GM19324 (cell line): Measurements from ENCODE around the gene HOXD10.

ENCODE experiments used
- ATAC-seq: cut with Tn5 transposase; IDR thresholded peaks from one replicate; pipeline ENCODE4 v1.9.1; 2021; ENCODE audit warnings: mild to moderate bottlenecking, moderate library complexity; ENCODE audit not compliant: unreplicated experiment, low FRiP score

The HOXD10 gene

GRCh38 chr2:176130957-176131847, 14.6 kb downstream of the HOXD10 start:
- ATAC-seq = no peak

DNA sequence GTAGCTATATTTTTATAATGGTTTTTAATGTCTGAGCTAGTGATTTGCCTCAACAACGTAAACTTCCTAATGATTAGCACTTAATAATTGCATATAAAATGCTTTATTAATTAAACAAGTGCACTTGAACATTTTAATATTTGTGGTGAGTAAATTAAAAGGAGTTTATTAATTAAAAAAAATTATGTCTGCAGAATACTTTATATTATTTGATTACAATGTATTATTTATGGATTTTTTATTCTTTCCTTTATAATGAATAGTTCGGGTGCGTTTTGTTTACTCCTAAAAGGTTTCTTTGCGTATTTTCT, 15.2 kb downstream of the HOXD10 start:
- no peak for ATAC-seq

DNA sequence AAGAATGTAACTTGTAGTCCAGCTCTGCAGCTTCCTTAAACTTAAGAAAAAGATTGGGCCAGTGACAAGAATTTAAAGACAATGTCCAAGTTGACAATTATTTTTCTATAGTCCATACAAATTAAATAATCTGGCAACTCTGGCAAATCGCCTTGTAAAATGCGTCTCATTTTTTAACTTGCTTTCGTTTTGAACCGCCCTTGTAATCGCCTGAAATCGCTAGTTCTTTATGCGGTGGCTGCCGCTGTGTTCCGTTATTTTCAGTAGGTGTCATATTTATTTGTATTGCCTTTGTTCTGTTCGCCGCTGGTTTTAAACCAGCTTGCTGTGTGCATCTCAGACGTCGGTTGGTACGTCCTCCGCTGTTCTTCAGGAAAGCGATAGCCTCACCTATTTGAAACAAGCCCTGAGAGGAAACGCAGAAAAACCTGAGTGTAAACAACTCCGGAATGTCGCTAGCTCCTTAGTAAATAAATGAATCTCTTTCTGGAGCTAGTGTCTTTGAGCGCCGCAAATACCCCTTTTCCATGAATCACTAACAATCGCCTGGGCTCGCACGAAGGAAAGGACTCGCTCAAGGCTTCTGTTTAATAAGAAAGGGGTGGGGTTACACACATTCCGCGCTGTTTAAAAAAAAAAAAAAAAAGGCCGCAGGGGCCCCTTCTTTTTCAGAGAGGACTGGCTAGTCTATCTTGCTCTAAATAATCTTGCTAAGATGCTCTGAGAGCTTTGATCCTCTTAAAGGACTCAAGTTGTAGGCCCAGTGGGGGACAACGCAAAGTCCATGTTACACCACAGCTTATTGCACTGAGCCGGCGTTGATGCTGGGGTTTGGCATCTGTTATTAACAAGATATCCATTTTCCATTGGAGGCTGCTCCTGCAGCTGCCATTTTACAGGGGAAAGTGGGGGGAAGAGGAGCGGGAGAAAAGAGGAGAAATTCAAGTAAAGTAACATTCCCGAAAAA, 15.9 kb downstream of the HOXD10 start:
- ATAC-seq = no peak

DNA sequence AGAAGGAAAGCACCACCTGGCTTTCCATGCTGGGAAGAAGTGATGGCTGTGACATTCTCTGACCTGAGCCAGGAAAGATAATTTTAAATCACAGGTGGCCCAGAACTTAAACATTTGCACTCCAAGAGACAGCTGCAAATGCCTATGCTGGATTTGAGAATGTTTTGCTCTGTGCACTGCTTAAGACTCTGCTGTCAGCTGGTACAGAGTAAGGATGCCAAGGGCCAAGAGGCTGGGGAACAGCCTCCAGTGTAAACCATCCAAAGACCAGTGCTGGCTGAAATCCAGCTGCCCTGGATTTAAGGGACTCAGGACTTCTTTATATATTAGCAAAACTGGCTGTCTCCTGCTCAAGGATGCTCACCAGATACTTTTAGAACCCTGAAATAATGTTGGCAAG, 16.8 kb downstream of the HOXD10 start:
- ATAC-seq = no peak

DNA sequence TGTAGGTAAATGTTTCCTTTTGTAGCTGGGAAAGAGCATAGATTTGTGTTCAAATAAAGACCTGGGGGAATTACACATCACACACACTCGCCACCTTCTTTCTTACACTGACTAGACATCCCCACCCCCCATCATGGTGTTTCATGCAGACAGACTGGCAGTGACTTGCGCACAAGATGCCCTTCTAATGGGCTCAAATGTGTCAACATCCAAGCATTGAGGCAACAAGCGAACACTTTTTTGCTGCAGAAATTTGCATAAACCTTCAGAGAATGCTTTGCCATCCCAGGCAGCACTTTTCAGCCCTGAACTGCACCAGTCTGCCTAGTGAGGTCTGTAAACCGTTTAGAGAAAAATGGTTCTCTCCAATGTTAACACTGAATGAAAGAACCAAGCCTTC, 17.5 kb downstream of the HOXD10 start:
- no peak for ATAC-seq

GRCh38 chr2:176135035-176135440, 18.5 kb downstream of the HOXD10 start:
- no peak for ATAC-seq

DNA sequence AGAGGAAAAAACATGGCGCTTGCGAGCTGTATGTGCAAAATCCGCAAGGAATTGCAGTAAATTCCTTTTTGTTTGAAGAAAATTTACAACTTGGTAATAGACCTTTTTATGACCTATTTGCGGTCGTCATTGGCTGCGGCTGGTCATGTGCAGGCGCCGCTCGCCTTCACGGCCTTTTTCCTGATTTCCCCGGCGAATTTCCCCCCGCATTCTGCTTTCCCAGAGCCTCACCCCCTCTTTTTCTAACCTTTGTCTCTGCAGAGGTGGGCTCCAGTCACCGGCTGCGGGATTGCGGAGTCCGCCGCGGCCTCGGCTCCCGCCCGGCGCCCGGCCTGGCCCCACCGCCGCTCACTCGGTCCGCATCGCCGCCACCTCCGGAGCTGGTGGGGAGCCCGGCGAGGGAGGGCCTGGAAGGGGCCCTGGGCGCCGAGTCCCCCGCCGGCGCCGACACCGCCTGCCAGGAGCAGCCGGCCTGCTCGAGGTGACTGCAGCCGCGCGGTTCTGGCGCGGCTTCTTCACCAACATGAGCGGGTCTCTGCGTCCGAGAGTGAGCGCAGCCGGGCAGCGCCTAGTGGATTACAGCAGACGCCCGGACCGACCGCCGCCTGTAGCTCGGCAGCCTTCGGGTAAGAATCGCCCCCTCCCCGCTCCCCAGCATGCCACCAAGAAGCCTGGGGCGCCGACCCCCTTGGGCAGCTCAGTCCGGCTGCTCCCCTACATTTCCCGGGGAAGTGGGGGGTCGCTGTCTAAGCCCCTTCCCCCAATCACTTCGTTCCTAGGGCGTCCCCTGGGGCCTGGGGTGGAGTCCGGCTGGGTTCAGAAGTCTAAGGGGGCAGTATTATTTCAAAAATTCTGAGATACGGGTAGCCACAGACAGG, 20.0 kb downstream of the HOXD10 start:
- ATAC-seq = no peak

DNA sequence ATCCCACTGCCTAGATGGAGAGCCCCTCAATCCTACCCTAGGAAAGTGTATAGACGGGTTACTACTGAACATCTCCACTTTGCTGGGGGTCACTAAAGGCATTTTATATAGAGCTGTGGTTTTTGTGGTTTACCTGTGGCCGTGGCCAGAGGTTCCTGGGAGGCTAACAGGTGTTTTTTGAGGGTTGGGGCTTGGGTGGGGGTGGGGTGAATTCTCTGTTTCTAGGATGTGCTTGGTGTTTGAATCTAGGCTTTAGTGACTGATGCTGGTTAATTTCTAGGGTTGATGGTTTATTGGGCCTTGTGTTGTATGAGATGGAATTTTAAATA, 20.6 kb downstream of the HOXD10 start:
- ATAC-seq = no peak

- no peak for ATAC-seq
These were observed 21.3 kb downstream of the HOXD10 start for GRCh38 chr2:176137906-176138305.

DNA sequence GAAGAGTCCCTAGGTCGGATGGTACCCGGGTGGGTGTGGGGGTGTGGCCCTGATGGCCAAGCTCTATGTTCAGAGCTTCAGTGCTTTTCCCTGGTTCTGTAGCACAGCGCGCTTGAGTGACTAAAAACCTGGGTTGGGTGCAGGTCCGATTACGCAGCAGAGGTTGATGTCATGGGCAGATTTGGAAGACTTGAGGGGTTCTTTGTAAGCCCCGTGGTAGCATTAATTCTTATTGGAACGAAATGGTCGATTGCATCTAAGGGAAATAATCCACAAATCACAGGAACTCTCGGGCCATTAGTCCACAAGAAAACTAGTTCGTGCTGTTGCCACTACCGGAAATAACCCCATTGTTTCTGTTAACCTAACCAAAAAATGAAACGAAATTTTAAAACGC, 21.9 kb downstream of the HOXD10 start:
- ATAC-seq = no peak

- no peak for ATAC-seq
These were observed 22.5 kb downstream of the HOXD10 start for GRCh38 chr2:176138923-176139660.

- no peak for ATAC-seq
These were observed 23.3 kb downstream of the HOXD10 start for GRCh38 chr2:176139661-176140512.

DNA sequence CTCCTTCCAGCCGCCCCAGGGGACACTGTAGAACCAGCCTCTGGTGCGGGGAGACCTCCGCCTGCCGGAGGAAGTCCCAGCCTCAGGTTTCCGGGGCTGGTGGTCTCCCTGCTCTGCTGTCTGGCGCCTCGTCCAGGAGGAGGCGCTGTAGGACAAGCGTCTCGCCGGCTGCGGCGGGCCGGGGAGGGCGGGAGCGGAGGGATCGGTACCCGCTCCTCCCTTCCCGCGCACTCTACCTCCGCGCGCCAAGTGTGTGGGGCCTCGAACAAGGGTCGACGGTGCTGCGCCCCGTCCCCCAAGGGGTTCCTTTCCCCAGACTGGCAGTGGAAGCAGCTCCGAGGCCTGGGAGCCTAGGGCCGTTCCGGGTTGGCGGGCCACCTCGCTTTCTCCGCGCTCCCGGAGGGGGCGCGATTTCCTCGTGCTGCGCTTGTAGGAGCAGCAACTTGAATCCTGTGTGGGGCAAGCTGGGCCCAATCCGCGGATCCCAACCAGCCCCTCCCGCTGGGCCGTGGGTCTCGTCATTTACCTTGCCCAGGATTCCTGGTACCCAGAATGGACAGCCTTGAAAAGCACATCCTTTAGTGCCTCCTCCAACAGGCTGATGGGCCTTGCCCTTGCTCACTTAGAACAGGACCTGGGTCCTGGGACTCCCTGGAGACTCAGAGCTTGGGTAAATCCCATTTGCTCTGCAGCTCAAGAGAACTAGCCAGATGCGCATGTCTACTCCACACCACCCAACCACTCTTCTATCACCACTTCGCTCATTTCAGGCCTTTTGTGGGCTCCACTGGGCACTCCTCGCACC, 24.1 kb downstream of the HOXD10 start:
- peak; percentile 95 for ATAC-seq

- ATAC-seq = no peak
These were observed 25.7 kb downstream of the HOXD10 start for GRCh38 chr2:176142281-176142680.

DNA sequence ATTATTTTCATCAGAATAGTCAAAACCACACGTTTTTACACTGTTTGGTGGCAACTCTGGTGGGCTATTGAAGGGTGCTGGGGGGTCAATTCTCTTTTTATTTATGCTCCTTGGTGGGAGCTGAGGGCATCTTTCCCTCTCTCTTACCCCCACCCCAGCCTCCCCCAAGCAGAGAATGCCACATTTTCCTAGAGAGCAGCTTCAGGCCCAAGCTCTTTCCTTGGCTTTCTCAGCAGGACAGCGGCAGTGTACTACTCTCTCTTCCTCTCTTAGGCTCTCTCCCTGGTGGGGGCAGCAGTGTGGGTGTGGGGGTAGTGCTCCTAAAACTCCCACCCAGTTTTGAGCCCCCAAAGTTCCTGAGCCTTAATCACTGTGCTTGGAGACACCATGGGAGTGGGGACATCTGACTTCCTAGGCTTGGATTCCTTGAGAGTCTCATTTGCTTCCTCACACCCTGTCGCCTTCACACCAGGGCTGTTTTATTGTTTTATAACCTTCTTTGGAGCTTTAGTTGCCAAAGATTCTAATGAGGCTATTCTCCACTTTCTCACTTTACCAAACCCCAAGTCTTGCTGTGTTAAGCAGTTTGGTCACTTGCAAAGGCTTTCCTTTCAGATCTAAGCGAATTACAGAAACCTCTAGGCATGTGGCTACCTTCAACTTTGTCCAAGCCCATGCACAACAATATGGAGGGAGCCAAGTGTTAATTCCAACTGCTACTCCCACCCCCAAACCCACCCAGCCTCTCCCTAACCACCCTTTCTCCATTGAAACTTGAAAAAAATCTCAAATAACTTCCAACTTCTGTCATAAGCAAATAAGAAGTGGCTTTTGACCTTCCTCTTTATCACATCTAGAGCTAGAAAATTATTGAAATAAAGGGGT, 28.7 kb downstream of the HOXD10 start:
- no peak for ATAC-seq

DNA sequence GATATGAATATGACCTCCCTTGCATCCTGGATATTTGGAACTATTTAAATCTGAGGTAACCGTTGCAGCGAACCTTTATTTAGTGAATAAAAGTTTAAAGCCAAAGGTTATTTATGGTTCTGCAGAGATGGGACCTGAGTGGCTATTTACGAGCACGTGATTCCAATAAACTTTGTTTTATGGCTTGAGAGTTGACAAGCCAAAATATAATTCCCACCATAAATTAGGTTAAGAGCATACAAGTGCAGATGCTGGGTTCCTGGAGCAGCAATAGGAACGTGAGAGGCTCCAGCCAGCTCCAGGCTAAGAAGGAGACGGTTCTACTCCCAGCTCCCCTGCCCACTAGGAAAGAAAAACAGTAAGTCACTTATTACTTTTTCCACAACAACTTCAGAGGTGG, 29.5 kb downstream of the HOXD10 start:
- ATAC-seq = no peak

DNA sequence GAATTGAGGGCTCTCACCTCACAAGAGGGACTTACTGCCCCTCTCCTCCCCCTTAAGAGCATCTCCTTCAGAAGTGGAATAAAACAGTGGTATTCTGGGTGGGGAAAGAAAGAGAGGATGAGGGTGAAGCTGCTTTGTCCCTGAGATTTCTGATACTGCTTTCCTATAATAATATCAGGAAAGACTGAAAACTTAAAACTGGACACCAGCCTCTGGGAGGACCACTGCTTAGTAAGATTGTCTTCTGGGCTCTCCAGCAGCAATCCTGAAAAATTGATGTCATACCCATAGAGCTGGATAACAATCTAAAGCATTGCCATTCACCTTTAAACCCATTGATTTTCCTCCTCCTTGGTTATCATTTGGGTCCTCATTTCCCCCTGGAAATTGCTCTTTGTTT, 30.1 kb downstream of the HOXD10 start:
- no peak for ATAC-seq
